ENCODE measurements around the gene DPH1. TPM values are rescaled to one million over a fixed set of nuclear protein-coding genes. Genes with fewer than 3 reads are reported as not detected.

Gene DPH1
- total RNA-seq, 4 donors from 2014 or later: 47.2 to 59.9 (median 57.7) TPM

GRCh38 chr17:2004435-2004952 lies 25.5 kb upstream of the DPH1 start:
- no peaks in the 10 kb centered on the region for H3K9me3 ChIP-seq
- in situ Hi-C loops (cut with MboI; ENCODE audit: low sequenced_read_pairs in 4 of 4) (no loop called here), intact Hi-C loops (cut with DNase I; ENCODE audit: low total_unique reads) (no loop called here)
- H3K36me3 ChIP-seq: no peaks in the 10 kb centered on the region
- DNase-seq: peak in 1 of 2 donors; percentile 67
- peak; percentile 18 to 42 for ATAC-seq
- TF ChIP-seq CTCF (IDR thresholded peaks at IDR 0.05 in 4 of 5, conservative IDR thresholded peaks at IDR 0.05 in 1 of 5): no peak
- no peak for TF ChIP-seq POLR2A (IDR thresholded peaks at IDR 0.05)
- no peak overlapping the region for H3K4me3 ChIP-seq
- H3K4me1 ChIP-seq: peaks cover 26 to 35% of the 10 kb centered on the region in 2 donors
- peak overlapping the region; percentile 59 to 77 (median 72) for H3K27ac ChIP-seq
- H3K27me3 ChIP-seq: no peaks in the 10 kb centered on the region

GRCh38 chr17:2008332-2009126 lies 21.4 kb upstream of the DPH1 start:
- peaks cover 19 to 28% of the 10 kb centered on the region in 2 donors for H3K4me1 ChIP-seq
- TF ChIP-seq CTCF (IDR thresholded peaks at IDR 0.05 in 4 of 5, conservative IDR thresholded peaks at IDR 0.05 in 1 of 5) (no peak), POLR2A (IDR thresholded peaks at IDR 0.05) (no peak)
- intact Hi-C loops (cut with DNase I; ENCODE audit: low total_unique reads): no loop called here
- H3K27ac ChIP-seq: no peak overlapping the region
- no peaks in the 10 kb centered on the region for H3K9me3 ChIP-seq
- ATAC-seq: no peak
- H3K27me3 ChIP-seq: no peaks in the 10 kb centered on the region
- no peak for DNase-seq
- in situ Hi-C loops (cut with MboI; ENCODE audit: low sequenced_read_pairs in 4 of 4): no loop called here
- no peak overlapping the region for H3K4me3 ChIP-seq
- H3K36me3 ChIP-seq: no peaks in the 10 kb centered on the region

- Histone ChIP-seq H3K36me3 (no peaks in the 10 kb centered on the region), H3K27ac (no peak overlapping the region), H3K27me3 (no peaks in the 10 kb centered on the region), H3K4me1 (peaks cover 14 to 24% of the 10 kb centered on the region in 2 donors), H3K9me3 (no peaks in the 10 kb centered on the region), H3K4me3 (no peak overlapping the region)
- in situ Hi-C loops (cut with MboI; ENCODE audit: low sequenced_read_pairs in 4 of 4): no loop called here
- no peak for TF ChIP-seq CTCF (IDR thresholded peaks at IDR 0.05 in 4 of 5, conservative IDR thresholded peaks at IDR 0.05 in 1 of 5)
- no peak for TF ChIP-seq POLR2A (IDR thresholded peaks at IDR 0.05)
- intact Hi-C loops (cut with DNase I; ENCODE audit: low total_unique reads): no loop called here
- DNase-seq: no peak
- ATAC-seq: no peak
Observed at GRCh38 chr17:2009737-2010136, 20.2 kb upstream of the DPH1 start.

- no peak for DNase-seq
- Histone ChIP-seq H3K27me3 (no peaks in the 10 kb centered on the region), H3K27ac (peak overlapping the region; percentile 53 to 60 (median 56)), H3K36me3 (no peaks in the 10 kb centered on the region), H3K9me3 (no peaks in the 10 kb centered on the region), H3K4me1 (peaks cover 13 to 15% of the 10 kb centered on the region in 2 donors), H3K4me3 (peak overlapping the region; percentile 8 to 22 (median 16))
- intact Hi-C loops (cut with DNase I; ENCODE audit: low total_unique reads): no loop called here
- in situ Hi-C loops (cut with MboI; ENCODE audit: low sequenced_read_pairs in 4 of 4): no loop called here
- TF ChIP-seq POLR2A (IDR thresholded peaks at IDR 0.05) (no peak), CTCF (IDR thresholded peaks at IDR 0.05 in 4 of 5, conservative IDR thresholded peaks at IDR 0.05 in 1 of 5) (no peak)
- ATAC-seq: peak; percentile 40 to 51
Observed at GRCh38 chr17:2011411-2012371, 18.3 kb upstream of the DPH1 start.
